GM18870 (cell line): ENCODE data around the gene PSMG2.

ENCODE experiments used
- ATAC-seq: cut with Tn5 transposase; IDR thresholded peaks from one replicate; pipeline ENCODE4 v1.9.1; 2021; ENCODE audit warnings: moderate library complexity; ENCODE audit not compliant: unreplicated experiment

The PSMG2 gene

GRCh38 chr18:12702221-12703095, at the start of gene PSMG2, which contains the start of gene CEP76:
Gene PSMG2, plus strand, starts transcription at chr18:12703042. Its CDS starts 66 bp downstream, at chr18:12703108.
Gene CEP76, minus strand, starts transcription at chr18:12702723. Its CDS starts 175 bp downstream, at chr18:12702548.
- peak; percentile 53 for ATAC-seq

DNA sequence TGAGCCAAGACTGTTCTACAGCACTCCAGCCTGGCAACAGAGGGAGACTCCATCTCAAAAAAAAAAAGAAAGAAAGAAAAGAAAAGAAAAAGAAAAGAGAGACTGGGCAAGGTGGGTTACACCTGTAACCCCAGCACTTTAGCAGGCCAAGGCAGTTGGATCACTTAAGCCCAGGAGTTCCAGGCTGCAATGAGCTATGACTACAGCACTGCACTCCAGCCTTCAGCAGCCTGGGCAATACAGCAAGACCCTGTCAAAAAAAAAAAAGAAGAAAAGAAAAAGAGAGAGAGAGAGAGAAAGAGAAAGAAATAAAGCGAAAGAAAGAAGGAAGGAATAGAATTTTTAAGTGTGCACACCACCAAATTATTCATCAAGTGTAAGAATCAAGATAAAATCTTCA, 47.9 kb upstream of the PSMG2 start:
- ATAC-seq, result no peak

DNA sequence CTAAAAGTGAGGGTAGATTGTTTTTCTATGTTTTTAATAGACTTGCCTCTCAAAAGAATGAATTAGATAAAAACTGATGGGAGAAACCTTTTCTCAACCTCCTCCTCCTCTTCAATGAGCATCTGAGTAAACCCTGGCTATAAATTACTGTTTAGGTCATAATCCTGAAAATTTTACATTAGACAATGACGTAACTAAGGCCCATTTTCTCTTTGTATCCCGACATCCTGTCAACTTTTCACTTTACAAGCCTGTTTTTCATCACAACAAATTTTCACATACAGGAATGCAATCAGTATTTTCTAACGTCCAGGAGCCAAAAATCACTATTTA, 46.3 kb upstream of the PSMG2 start:
- ATAC-seq, result no peak

DNA sequence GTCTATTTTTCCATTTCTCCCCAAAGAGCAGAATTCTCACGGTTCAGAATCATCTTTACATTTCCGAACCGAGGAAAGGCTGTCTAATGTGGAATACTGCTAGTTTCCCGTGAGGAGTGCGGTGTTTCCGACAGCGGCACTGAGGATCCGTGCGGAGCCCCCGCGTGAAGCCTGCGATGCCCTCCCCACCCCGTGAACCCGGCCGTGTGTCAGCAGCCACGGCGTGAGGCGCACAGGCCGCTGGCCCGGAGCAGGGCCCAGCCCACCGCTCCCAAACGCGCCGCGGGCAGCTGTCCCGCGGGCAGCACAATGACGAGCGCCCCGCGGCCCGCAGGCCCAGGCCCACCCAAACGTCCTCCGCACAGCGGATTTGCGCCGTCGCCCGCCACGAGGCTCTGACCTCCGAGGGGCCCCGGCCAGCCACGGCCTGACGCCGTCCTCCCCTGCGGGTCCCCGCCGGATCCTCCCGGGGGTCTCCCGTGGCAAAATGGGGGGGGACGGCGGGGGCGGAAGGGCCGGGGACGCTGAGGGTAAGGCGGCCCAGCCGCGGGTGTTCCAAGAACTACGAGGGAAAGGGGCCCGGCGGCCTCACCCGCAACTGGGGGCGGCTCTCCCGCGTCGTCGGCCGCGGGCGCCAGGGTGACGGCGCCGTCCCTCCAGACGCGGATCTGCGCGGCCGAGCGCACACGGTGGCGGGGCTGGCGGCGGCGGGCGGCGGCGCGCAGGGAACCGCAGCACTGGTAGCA, 45.7 kb upstream of the PSMG2 start:
- no peak for ATAC-seq

DNA sequence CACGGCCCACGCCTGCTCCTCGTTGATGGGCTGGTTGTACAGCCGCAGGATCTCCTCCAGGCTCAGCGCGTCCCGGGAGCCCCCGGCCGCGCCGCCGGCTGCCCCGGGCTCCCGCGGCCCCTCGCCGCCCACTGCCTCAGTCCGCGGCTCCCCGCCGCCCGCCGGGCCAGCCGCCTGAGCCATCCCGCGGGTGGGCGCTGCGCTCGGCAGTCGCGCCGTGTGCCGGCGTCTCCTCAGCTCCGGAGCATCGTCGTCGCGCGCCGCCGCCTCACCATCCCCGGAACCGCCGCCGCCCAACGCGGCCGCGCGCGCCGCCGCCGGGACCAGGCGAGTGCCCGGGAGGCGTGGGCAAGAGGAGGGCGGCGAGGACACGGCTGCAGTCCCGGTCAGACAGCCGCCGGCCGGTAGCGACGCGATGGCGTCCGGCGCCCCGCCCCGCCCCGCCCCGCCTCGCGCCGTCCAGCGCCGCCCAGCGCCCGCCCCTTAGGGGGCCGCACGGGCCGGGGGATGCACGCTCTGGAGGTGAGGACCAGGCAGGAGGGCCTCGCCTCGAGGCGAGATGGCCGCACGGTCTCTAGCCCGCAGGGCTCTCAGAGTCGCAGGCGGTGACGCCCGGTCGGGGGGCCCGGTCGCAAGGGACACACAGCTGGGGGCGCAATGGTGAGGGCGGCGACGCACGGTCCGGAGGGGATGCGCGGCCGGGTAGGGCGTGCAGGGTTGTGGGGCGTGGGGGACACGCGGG, 45.0 kb upstream of the PSMG2 start, which contains the start of gene SPIRE1:
Gene SPIRE1, minus strand, starts transcription at position 424 of the 742 bp plus-strand sequence. Its CDS starts 241 bp downstream, at position 183.
- no peak for ATAC-seq

DNA sequence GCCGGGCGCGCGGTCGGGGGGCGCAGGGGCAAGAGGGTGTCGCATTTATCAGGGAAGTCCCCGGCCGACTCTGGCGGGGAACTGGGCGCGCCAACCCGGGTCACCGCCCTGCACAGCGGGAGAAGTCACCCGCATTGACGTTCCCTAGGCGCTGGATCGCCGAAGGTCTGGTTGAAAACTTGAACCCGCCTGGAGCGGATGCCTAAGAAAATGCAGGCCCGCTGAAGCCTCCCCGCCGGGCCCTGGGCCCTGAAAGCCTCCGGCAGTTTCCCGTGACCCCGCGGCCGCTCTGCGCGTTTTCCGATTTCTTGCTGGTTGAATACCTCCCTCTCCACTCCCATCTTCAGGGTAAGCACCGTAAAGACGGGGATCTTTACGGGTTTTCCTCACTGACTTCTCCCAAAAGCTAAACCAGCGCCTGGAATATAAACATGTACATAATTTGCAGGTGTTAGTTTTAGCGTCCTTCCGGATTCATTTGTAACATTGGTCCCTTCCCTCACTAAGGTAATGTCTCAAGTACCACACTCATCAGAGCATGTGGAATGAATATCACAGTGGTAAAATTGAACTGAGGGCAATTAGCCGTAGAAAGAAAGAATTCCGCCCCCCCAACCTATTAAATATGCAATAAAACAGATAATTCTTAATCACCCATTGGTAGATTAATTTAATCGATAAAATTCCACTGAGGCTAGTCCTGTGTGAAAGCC, 44.3 kb upstream of the PSMG2 start:
- no peak for ATAC-seq

GRCh38 chr18:12659904-12660605, 42.8 kb upstream of the PSMG2 start:
- no peak for ATAC-seq

- no peak for ATAC-seq
Measured at GRCh38 chr18:12668041-12668440, 34.8 kb upstream of the PSMG2 start.

DNA sequence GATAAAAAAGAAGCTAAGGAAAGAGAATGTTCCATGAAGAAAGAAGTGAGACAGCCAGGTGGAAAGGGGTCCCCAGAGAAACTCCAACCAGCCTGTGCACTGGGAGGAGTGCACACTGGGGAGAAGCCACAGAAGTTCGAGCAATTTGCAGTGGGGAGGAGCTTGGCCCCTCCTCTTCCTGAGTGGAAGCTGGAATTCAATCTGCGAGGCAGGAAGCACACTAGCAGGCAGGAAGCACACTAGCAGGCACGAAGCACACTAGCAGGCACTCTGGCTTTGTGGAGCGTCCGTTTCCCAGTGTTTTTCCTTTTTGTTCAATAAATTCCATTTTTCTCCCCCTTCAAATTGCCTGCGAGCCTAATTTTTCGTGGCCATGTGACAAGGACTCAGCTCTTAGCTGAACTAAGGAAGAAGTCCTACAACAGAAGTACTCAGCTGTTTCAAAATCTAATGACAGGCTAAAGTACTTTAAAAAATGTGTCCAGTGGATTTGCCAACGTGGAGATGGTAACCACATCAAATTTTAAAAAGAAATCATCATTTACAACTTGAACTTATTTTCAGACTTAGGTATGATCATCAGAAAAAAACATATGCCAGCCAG, 23.6 kb upstream of the PSMG2 start:
- ATAC-seq, result no peak

DNA sequence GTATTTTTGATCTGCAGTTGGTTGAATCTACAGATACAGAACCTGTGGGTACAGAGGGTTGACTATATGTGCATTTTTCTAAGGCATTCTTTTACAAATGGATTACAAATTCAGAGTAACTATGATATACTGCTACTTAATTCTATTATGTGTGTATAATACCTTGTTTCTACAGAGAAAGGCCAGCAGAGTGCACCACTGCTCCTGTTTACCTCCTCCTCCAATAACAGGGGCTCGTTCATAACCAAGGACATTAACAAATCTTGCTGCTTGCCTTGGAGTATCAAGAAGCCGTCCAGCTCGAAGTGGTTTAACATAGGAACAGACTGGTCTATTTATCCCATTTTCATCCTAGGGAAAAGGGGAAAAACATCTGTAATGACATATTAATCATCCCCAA, 16.7 kb upstream of the PSMG2 start:
- no peak for ATAC-seq

DNA sequence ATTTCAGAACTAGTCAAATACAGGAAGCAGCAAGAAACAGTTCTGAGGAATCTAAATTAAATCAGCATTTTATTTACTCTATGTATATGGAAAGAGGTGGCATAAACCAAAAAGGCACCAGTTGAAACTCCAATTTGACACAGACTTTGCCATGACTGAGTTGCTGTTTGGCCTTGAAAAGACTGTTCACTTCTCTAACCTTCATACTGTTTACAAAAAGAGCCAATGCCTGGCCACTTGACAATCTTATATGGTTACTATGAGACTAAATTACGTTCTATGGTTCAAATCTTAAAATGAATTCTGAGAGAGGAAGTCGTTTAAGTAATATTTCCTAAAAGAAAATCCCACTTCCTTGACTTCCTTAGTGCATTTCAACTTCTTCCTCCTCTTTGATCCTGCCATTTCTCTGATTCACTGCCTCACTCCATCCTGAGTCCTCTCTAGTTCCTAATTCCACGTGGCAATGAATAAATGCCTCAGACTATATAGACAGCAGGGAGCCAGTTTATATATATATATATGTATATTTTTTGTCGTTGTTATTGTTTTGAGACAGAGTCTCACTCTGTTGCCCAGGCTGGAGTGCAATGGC, 13.5 kb upstream of the PSMG2 start:
- no peak for ATAC-seq

DNA sequence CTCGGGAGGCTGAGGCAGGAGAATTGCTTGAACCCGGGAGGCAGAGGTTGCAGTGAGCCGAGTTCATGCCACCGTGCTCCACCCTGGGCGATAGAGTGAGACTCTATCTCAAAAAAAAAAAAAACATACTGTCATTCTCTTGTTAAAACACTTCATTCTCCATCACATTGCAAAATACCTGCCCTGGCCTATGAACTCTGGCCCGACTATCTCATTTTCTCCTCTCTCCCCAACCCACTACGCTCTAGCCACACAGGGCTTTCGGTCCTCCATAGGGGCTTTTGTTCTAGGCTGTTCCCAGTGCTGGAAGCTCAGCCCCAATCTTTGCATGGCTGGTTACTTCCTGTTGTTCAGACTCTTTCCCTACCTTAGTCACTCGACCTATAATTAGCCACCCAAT, 10.6 kb upstream of the PSMG2 start:
- no peak for ATAC-seq

- ATAC-seq, result no peak
Measured at GRCh38 chr18:12694032-12694431, 8.8 kb upstream of the PSMG2 start.

DNA sequence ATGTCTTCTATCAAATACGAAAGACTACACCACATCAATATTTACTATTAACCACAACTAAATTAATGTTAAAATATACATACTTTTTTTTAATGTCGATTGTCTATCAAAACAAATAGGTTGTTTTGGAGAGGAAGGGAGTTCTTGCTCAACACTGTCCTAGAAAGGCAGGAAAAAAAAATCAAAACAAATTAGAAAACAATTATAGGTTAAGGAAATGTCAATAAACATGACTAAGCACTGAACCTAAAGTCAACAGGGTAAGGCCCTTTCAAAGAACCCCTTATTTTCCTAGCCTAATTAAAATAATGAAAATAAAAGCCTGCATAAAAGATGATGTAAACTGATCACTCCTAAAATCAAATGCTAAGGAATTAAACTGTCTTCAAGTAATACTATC, 3.1 kb upstream of the PSMG2 start:
- no peak for ATAC-seq

DNA sequence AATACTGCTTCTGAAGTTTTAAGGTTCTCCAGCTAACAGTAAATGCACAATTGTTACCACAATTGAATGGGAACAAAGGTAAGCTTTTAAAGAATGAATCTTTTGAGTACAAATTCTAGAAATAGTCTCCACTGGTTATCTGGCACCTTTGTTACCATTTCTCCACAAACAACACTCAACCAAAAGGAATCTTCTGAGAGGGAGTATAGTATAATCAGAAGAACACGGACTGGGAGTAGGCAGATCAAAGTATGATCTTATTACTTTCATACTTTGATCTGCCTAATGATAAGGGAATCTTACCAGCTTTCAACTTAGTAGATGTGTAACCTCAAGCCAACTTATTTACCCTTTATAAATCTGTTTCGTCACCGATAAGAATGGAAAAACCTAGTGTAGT, 1.7 kb upstream of the PSMG2 start:
- no peak for ATAC-seq

GRCh38 chr18:12703096-12703567, 290 bp downstream of the PSMG2 start:
- ATAC-seq, result no peak

- no peak for ATAC-seq
Measured at GRCh38 chr18:12703664-12704063, 822 bp downstream of the PSMG2 start.

- no peak for ATAC-seq
Measured at GRCh38 chr18:12711446-12711845, 8.6 kb downstream of the PSMG2 start.
